Epidermal melanocyte (primary cell): ENCODE results near the gene CACNB2.
A peak's percentile ranks its signal among the peaks of the same experiment; 100 is the strongest.

Source experiments
- DNase-seq: peaks from one replicate; pipeline ENCODE4 v3.0.0; 2011; ENCODE audit warnings: low spot score; ENCODE audit not compliant: insufficient read length

Gene CACNB2

DNA sequence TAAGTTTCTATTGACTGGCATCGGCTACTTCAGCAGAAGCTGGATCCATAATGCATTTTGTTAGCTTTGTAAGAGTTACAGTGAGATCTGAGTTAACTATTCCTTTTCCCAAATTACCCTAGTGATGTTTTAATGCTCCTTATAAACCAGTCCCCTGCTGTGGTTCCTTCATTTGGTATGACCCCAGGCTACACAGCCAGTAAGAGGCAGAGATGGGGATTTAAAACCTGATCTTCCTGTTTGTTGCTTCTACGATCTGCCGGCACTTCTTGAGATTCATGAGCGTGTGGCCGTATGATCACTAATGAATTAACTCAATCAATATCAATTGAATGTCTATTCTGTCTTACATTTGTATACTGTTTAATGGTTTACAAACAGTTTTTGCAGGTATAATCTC, 86.1 kb downstream of the CACNB2 start:
- no peak for DNase-seq

- DNase-seq = no peak
Measured at GRCh38 chr10:18229826-18230225, 89.6 kb downstream of the CACNB2 start.

DNA sequence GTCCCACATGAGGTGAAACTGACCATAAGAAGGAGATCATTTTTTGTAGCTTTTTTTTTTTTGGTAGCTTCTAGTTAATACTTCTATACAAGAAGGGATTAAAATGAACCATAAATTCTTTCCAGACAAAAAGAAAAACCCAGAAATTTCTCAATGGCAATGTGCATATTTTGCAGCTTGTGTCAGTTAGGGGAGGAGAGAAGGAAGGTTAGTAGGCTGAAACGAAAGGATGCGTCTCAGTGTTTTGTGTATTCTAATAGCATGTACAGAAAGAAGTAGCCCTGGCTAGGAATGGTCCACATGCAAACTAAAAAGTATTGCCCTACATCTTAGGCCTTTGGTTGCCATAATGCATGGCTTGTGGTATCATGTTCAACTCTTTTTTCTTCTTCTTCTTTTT, 90.6 kb downstream of the CACNB2 start:
- DNase-seq = no peak

DNA sequence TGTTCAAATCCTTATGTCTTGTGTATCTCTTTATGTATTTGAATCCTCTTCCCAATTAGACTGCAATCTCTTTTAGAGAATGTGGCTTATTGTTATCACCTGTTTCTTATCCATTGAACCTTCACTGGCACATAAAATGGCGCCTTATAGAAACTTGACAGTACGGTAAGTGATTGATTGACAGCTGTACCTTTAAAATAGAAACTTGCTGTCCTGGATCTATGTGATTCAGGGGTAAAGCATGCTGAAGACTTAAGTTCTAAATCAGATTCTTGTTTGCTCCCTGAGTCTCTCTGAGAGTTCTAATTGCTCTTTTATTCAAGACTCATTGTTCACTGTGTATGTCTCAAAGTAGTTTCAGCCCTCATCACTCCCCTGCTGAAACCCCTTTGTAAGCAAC, 91.3 kb downstream of the CACNB2 start:
- no peak for DNase-seq

DNA sequence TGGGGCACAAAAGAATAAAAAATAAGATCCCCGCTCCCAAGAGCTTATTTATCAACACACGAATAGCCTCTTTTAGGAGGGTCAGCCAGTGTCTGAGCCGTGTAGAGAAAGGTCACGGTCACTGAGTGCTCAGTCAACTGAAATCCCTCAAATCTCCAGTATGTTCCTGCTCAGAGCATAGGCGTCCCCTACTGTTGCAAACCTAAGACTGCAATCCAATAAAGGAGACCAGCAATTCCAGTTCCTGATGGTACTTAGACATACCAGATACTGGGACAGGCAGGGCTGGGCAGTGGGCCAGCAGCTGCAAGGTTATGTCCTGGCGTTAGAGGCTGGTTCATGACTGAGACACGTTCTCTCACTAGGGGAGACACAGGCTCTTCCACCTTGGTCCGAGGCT, 93.6 kb downstream of the CACNB2 start:
- no peak for DNase-seq

GRCh38 chr10:18235477-18235876, 95.3 kb downstream of the CACNB2 start:
- DNase-seq = no peak

- no peak for DNase-seq
Measured at GRCh38 chr10:18236756-18237155, 96.5 kb downstream of the CACNB2 start.

GRCh38 chr10:18238870-18239485, 98.8 kb downstream of the CACNB2 start:
- DNase-seq = peak; percentile 64

GRCh38 chr10:18240185-18240882, 100.1 kb downstream of the CACNB2 start:
- no peak for DNase-seq

- no peak for DNase-seq
Measured at GRCh38 chr10:18246967-18247366, 106.7 kb downstream of the CACNB2 start.

DNA sequence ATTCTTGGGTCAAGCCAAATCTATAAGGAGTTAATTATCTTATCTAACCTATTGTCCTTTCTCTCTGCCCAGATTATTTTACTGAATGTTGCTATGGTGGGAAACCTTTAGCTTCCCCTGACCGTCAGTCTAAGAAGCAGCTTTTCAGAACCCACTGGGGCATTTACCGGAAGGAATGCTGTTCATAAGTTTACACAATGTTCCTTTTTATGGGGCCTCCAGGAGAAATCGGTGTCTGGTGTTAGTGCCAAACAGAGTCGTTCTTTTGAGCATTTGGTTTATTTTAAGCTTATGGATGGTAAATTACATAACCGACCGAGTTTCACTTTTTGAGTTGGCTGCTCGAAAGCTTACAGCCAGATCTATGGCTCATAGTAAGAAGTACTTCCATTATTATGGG, 111.9 kb downstream of the CACNB2 start:
- DNase-seq = no peak

DNA sequence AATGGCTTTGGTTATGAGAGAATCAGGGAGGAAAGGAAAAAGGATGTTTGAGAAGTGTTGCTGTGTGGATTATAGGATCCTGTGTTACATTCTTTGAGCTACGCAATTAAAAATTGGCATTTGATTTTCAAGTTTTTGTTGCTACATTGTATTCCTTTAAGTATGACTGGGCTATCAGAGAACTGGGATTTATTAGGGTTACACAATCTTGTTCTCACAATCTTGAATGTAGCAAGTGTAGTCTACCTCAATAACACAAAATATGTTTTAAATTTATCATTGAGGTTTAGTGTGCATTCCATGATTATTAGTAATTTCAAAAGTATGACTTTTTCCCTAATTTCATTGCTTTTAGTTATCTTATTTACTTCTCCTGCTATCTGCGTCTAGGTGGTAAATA, 113.9 kb downstream of the CACNB2 start:
- DNase-seq = no peak

GRCh38 chr10:18254692-18255091, 114.5 kb downstream of the CACNB2 start:
- no peak for DNase-seq

- no peak for DNase-seq
Measured at GRCh38 chr10:18260310-18260922, 120.2 kb downstream of the CACNB2 start.

- no peak for DNase-seq
Measured at GRCh38 chr10:18261063-18261610, 120.9 kb downstream of the CACNB2 start.

DNA sequence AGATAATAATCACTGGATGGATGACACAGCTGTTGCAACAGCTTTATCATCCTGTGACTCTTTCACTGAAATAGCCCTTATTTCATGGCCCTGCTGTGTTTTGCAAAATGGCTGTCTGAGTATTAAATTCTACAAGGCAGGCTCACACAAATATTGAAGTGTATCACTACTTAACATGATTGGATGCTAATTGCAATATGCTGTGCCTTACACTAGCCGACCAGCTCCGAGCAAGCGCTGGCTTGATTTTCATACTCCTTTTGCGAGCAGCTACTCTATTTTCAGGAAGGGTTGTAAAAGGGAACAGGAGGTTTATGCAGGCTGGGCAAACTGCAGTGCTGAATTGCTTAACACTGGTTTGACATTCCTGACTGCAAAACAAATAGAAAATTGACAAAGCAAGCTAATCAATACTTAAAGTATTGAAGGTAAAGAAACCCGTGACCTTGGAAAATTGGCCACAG, 121.6 kb downstream of the CACNB2 start:
- DNase-seq = no peak

DNA sequence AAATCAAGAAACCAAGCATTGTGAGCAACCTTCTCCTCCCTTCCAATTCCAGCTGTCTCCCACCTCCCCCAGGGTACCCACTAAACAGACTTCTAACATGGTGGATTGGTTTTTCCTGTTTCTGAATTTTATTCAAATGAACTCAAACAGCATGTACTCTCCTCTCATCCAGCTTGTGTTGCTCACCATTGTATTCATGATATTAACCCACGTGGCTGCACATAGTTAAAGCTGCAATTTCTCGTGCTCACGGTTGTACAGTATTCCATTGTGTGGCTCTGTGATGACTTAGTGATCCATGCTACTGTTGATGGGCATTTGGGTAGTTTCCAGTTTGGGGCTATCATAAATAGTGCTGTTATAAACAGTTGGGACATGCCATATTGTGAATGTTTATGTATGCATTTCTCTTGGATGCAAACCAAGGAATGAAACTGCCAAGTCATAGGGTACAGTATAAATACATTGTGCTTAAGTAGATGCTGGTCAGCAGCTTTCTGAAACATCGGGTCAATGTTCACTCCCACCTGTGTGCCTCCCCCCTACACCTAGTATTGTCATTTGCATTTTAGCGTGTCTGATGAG, 124.3 kb downstream of the CACNB2 start:
- no peak for DNase-seq

GRCh38 chr10:18268005-18268404, 127.8 kb downstream of the CACNB2 start:
- no peak for DNase-seq

DNA sequence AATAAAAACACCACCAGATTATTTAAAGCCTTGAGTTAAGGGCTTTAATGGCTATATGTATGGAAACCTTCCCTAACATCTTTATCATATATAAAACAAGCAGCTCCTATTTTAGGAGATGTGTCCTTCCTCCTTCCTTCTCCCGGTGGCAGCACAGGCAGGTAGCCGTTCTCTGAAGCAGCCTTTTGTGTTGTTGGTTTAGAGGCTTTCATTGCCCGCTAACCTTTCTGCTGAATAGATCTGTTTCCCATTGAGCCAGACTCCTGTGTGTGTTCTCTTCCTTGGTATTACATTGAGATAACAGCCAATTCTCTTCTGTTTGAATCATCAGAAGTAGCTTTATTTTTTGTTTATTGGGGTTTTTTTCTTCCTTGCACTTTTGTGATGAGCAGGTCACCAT, 131.3 kb downstream of the CACNB2 start:
- DNase-seq = no peak

DNA sequence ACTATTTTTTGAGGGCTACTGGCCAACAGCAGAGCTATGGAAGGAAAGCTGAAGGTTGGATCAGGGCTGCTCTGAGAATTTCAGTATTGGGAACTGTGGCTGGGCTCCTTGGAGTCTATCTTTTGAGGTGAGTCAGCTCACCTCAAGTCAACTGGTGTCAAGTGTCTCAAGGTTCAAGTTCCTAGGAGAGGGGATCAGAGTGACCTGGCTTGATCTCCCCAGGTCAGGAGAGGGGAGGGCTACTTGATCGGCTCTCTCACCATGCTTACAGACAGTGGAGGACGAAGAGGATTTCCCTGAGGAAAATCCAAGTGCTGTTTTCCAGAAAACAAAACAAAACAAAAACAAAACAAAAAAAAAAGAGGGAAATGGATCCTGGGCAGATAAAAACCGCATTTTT, 132.8 kb downstream of the CACNB2 start:
- no peak for DNase-seq

- DNase-seq = no peak
Measured at GRCh38 chr10:18278181-18278580, 138.0 kb downstream of the CACNB2 start.

GRCh38 chr10:18279173-18279572, 138.9 kb downstream of the CACNB2 start:
- no peak for DNase-seq
